HG02973 (cell line): ENCODE measurements around the gene YEATS2.
"Not testable (repeated sequence)": the region's sequence is repeated elsewhere in the genome, so short reads cannot be mapped to it uniquely, and the experiment has no call there.

ENCODE experiments used
- ATAC-seq: cut with Tn5 transposase; IDR thresholded peaks from one replicate; pipeline ENCODE4 v1.9.1; 2021; ENCODE audit warnings: moderate library complexity; ENCODE audit not compliant: unreplicated experiment

Gene YEATS2

DNA sequence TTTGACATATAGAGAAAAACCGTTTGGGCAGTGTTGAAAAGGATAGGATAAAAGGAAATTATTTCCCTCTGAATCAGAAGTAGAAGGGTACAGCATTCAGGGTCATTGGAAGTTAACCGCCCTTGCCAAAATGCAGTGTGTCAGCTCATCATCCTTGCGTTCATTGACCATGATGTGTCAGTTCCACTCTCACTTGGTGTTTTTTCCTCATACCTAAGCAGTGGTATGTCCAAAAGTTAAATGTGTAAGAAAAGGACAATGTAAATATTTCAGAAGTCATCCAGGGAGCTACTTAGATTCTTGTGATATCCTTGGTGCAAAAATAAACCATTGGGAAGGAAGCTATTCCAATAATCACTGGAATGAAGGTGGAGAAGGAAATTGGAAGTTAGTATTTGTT, 77.0 kb downstream of the YEATS2 start:
- no peak for ATAC-seq

DNA sequence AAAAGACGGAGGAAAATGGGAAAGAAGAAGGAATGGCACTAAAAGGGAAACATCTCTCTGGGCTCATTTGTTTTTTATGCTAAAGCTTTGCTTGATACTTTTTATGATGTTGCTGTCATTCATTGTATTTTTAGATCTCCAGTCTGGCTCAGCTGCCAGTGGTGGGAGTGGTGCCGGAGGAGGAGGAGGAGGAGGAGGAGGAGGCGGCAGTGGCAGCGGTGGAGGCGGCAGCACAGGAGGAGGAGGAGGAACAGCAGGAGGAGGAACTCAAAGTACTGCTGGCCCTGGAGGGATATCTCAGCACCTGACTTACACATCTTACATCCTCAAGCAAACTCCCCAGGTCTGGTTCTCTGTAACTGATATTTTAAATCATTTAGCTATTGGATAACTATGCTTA, 78.2 kb downstream of the YEATS2 start:
- no peak for ATAC-seq

DNA sequence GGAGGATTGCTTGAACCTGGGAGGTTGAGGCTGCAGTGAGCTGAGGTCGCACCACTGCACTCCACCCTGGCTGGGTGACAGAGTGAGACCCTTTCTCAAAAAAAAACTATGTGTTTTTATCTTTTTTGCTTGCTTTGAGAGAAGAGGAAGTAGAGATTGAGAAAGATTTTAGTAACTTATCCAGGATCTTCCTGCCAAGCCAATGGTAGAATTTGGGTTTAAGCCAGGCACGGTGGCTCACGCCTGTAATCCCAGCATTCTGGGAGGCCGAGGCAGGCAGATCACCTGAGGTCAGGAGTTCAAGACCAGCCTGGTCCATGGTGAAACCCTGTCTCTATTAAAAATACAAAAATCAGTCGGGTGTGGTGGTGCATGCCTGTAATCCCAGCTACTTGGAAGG, 78.9 kb downstream of the YEATS2 start:
- not testable (repeated sequence) for ATAC-seq

DNA sequence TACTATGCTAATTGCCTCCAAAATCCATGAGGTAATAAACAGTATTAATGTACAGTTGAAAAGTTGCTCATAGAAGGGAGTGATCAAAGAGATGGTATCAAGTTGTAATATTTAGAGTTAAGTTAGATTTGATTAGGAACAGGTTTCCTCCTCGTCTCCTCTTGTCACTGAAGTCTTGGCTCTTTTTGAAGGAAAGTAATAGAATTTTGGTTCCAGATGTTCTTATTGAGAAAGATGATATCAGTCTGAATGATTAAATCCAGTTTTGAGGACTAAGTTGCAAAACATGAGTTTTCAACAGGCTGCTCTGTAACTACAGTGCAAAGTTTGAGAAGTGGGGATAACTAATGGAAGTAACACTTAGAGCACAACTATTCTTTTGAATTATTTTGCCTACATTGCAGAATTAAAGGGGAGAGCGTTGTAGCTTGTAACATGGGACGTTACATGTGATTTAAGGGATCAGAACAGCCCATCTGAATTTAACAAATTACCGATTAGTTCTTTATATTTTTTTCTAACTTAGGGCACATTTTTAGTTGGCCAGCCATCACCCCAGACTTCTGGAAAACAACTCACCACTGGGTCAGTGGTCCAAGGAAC, 79.5 kb downstream of the YEATS2 start:
- ATAC-seq, result no peak

DNA sequence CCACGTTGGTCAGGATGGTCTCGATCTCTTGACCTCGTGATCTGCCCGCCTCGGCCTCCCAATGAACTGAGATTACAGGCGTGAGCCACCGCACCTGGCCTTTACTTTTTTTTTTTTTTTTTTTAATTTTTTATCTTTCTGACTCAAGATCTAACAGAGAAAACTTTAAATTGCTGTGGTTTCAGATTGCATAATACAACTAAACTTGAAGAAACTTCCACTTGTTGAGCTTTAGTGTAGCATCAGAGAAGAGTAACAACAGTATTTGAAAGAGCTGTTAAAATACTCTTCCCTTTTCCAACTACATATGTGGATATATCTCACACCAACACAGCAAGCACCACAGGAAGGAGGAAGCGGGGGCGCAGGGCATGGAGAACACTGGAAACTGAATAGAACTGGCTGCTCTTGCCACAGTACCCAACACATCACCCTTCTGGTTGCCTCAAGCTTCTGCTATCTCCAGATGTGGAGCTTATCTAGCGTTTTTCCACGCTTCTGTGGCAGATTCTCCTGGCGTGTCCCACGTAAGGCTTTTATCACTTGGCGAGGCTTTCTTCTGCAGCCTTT, 82.4 kb downstream of the YEATS2 start:
- no peak for ATAC-seq

DNA sequence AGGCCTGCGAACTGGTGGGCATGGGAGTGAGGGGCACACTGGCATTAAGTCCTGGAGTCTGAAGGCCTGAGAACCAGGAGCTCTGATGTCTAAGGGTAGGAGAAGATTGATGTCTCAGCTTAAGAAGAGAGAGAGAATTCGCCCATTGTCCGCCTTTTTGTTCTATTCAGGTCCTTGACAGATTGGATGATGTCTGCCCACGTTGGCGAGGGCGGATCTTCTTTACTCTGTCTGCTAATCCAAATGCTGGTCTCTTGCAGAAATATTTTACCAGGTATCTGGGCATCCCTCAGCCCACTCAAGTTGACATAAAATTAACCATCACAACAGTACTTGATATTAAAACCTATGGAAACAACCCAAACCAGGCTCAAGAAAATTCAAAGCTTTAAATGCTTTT, 83.6 kb downstream of the YEATS2 start:
- ATAC-seq, result no peak

DNA sequence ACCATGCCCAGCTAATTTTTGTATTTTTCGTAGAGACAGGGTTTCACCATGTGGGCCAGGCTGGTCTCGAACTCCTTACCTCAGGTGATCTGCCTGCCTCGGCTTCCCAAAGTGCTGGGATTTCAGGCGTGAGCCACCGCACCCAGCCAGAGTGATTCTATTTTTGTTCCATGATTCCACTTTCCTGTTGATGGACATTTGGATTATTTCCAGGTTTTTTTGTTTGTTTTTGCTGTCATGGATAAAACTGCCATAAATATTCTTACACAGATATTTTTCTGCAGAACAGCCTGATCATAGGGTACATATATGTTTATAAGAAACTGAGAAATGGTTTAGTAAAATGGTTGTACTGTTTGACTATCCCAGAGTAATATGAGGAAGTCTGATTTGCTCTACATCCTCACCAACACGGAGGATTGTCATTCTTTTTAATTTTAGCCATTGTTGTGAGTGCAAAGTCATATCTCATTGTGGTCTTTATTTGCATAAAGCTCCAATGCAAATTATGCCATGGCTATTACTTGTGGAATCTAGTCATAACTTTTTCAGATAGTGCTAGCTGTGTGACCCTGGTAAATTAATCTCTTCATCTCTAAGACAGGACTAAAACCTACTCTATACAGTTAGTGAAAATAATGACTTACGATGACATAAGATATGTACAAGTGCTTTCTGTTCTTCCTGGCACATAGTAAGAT, 85.1 kb downstream of the YEATS2 start:
- no peak for ATAC-seq

DNA sequence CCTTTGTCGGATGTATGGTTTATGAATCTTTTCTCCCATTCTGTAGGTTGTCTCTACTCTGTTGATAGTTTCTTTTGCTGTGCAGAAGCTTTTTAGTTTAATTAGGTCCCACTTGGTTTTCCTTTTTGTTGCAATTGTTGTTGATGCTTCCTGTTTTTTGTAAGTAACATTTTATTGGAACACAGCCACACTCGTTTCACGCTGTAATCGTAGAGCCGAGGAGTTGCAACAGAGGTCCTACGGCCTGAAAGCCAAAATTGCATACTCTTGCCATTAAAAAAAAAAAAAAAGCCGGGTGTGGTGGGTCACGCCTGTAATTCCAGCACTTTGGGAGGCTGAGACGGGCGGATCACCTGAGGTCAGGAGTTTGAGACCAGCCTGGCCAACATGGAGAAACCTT, 86.9 kb downstream of the YEATS2 start:
- not testable (repeated sequence) for ATAC-seq

DNA sequence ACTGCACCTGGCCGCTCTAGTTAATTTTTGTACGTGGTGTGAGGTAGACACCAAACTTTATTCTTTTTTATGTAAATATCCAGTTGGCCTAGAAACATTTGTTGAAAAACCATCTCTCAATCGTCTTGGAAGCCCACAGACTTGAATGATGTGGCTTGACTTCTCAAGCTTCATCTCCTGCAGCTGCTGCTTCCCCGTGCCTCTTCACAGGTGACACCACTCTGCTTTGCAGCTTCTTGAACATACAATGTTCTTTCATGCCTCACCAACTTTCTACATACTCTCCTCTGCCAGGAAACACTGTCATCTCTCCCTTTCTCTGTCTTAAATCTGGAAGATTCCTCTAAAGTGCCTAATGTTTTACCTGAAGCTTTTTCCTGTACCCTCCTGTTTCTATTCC, 92.2 kb downstream of the YEATS2 start:
- no peak for ATAC-seq

DNA sequence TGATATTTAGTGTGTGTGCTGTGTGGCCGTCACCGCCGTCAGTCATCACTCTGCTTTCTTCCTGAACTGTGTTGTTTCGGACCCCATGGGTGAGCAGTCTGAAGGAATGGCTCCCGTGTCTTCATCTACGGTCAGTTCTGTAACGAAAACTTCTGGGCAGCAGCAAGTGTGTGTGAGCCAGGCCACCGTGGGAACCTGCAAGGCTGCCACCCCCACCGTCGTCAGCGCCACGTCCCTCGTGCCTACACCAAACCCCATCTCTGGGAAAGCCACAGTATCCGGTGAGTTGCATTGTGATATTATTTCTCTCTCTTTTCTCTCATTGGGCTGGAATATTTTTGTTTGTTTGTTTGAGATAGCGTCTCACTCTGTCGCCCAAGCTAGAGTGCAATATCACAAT, 93.1 kb downstream of the YEATS2 start:
- no peak for ATAC-seq

DNA sequence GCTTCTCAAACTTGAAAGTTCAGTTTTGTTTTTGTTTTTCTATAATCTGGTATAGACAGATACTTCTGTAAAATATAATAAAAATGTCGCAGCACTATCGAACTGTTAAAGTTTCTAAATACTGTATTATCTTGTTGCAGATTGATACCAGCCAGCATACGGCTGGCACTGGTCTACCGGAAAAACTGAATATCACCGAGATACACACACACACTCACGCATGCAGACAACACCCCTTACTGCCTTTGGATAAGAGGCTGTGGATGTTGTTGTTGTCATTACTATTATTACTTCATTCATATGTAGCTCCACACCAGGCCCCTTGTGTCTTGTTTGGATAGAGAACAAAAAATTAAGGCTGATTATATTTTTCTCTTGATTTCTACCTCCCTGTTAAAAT, 95.4 kb downstream of the YEATS2 start:
- no peak for ATAC-seq

DNA sequence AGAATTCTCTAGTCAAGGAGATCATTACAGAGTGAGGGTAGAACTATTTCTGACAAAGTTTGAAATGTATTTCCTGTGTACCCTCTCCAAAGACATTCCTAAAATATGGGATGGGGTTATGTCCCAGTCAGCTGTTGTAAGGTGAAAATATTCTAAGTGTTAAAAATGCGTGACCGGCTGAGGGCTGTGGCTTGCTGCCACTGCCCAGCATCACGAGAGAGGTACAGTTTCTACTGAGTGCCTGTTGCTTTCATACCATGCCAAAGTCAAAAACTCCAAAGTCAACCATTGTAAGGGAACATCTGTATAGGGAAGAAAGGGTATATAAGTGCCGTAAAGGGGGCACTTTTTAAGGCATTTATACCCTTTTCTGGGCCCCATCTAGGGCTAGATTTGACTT, 96.9 kb downstream of the YEATS2 start:
- ATAC-seq, result no peak

DNA sequence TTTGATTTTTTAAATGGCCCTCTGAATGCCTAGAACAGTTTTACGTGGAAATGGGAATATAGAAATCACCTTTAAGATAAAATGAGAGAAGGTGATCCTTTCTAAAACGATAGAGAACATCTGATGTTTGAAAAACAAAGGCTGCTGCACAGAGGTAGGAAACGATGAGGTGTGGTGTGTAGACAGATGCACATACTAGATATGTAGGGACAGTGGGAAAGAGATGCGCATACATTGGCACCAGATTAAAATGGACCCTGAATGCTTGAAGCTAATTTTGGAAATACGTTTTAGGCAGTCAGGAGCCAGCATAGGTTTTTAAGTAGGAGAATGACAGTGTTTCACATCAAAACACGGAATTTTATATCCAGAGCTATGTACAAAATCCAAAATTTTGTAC, 98.8 kb downstream of the YEATS2 start:
- ATAC-seq, result no peak

DNA sequence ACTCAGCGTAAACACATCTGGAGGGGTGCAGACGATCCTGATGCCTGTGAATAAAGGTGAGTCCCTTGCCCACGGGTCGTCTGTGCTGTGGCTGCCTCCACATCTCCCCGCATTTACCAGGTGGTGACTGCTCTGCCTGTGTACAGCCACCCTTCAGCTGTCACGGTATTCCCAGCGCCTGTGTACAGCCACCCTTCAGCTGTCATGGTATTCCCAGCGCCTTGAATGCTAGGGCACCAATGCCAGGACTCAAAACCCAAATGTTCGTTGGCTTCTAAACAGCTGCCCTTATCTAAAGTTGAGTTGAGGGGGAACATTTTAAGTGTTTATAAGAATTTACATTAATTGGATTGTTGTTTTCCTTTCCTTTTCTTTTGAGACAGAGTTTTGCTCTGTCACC, 100.4 kb downstream of the YEATS2 start:
- ATAC-seq, result no peak

DNA sequence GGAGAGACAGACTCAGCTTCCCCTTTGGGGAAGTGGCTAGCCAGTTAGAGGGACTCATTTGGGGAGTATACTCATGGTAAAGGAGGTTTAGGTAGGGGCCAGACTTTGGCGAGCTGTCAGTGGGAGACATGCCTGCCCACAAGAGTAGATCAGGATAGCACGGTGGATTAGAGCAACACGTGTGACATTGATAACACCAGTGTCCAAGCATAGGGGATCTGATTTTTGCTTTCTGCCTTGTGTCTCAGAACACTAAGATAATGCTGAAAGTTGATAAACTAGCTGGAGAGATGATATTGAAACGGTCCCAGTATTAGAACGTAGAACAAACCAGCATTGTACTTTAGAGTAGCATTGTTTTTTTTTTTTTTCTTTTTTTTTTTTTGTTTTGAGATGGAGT, 101.9 kb downstream of the YEATS2 start:
- ATAC-seq, result no peak

DNA sequence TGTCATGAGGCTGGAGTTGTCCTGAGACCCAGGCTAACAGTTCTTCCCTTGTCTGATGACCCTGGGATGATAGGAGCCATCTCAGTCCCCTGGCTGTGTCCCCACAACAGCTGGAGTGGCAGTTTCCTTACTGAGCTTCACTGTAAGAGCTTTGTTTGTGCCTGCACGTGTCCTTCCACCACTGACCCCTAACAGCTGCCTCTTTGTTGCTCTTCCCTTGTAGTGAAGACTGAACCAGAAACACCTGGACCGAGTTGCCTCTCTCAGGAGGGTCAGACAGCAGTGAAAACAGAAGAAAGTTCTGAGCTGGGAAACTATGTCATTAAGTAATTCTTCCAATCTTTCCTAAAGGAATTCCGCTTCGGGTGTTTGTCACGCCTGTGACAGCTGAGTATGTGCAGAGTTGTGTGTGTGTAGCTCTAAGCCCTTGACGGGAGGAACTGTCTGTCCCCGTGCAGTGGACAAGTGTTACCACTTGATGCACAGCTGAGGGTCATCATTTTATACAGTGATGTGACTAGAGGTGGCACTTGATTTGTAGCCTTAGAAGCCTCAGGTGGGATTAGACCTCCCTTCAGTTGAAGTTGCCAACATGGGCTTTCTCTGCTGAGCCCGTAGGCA, 102.8 kb downstream of the YEATS2 start:
- no peak for ATAC-seq

DNA sequence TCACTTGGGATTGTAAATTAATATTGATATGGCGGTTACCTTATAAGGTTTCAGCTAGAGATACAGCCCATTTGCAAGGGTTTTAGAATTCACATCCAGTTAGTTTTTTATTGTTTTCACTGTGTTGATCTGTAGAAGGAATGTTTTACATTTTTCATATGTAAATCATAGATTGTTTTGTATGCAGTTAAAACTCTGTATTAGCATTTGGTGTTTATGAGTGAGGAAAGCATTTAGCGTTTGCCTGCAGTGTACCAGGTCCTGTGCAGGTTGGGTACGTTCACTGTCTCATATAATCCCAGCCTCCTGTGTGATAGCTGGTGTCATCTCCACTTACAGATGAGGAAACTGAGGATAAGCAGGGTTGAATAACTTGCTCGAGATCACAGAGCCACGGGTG, 104.0 kb downstream of the YEATS2 start:
- ATAC-seq, result no peak

DNA sequence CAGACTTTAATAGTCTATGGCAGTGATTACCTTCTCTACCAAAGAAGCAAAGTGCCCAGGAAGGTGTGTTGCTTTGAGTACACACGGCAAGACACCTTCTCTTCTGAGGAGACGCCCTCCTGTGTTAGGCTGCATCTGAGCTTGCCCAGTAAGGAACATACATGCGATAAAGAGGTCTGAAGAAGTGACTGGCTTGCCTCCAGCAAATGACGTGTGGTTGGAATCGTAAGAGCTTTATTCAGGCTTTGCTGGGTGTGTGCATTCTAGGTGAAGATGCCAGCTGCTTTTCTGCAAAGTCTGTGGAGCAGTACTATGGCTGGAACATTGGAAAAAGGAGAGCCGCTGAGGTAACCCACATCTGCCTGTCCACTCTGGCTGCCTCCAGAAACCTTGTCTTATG, 105.4 kb downstream of the YEATS2 start:
- ATAC-seq, result no peak

DNA sequence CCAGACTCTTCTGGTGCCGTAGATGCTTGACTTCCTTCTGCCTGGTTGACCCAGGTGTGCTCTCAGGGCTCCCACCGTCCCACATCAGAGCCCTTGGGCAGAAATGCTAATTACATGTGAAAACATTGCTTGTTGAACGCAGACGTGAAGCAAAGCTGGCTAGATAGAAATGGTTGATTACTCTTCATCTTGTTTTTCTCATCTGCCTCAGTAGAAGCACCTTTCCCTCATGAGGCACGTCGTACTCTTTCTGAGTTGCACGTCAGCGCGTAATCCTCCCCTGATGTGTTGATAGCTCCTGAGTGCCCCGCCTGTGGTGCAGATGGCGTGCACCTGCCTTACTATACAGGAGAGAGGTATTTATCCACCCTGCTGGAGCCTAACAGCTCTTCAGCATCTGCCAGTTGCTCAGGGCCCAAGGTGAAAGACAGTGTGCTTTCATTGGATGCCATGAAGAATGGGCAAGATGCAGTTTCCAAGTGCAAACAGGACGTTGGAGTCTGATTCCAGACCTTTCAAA, 109.7 kb downstream of the YEATS2 start:
- ATAC-seq, result no peak

DNA sequence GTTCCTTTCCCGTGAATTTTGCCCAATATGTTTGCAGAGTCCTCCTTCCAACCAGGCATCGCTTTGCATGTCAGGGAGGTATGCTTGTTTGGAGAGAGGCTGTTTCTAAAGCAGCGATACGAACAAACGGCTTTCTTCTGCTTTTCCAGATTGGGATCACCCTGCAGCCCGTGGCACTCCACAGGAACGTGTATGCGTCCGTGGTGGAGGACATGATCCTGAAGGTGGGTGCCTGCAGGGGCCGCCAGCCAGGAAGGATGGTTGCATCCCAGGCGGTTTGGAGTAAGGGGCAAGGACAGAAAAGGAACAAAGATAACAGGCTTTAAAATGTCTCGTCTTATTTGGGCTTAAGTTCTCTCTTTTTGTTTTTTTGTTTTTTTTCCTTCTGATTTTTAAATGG, 110.3 kb downstream of the YEATS2 start:
- no peak for ATAC-seq

DNA sequence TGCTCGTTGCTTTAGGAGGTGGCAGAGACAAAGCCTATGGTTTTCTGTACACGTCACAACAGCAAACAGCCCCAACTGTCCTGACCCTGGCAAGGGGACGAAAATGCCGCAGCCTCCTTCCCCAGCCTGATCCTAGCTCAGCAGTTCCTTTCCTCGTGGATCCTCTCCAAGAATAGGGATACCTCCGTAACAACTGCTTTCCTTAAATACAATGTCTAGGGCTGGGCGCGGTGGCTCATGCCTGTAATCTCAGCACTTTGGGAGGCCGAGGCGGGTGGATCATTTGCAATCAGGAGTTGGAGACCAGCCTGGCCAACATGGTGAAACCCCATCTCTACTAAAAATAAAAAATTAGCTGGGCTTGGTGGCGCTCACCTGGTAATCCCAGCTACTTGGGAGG, 110.8 kb downstream of the YEATS2 start:
- ATAC-seq, result no peak

DNA sequence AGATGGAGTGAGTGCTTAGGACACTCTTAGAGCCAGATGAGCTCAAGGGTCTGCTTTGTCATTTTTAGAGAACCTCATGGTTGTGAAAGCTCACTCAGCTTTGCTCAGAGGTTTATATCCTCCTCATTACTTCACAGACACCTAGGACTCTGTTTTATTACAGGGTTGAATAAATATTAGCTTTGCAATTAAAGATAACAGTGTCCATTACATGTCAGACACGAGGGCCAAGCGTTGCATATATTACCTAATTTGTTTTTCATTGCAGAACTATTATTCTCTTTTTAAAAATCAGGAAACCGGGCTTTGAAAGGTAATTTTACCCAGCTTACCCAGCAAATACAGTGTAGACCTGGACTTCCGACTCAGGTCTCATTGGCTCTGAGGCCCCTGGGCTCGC, 111.7 kb downstream of the YEATS2 start:
- no peak for ATAC-seq
